Type B pancreatic cell (in vitro differentiated cells): ENCODE results near the gene CEACAM21. TPM values are rescaled to one million over a fixed set of nuclear protein-coding genes. Genes with fewer than 3 reads are reported as not detected.

ENCODE experiments used
- DNase-seq: peaks from one replicate; pipeline ENCODE4 v3.0.0; 2021; ENCODE audit warnings: mixed read lengths; ENCODE audit not compliant: unreplicated experiment; ENCODE audit errors: extremely low spot score
- H3K27ac Mint-ChIP-seq: 2 replicates; pipeline ENCODE4 v1.8.0; 2021; ENCODE audit warnings: mild to moderate bottlenecking, mixed read lengths
- H3K27me3 Mint-ChIP-seq: 2 replicates; pipeline ENCODE4 v1.8.0; 2021; ENCODE audit warnings: mixed read lengths
- H3K36me3 Mint-ChIP-seq: 2 replicates; pipeline ENCODE4 v1.8.0; 2021; ENCODE audit warnings: mixed read lengths
- H3K4me1 Mint-ChIP-seq: one replicate; pipeline ENCODE4 v1.8.0; 2021; ENCODE audit warnings: mixed read lengths; ENCODE audit not compliant: unreplicated experiment
- H3K4me3 Mint-ChIP-seq: 2 replicates; pipeline ENCODE4 v1.8.0; 2021; ENCODE audit warnings: mild to moderate bottlenecking, mixed read lengths
- H3K9me3 Mint-ChIP-seq: 2 replicates; pipeline ENCODE4 v1.8.0; 2021; ENCODE audit warnings: mixed read lengths
- CTCF ChIP-seq: fragments of 200-600 bp; sonication (generic); conservative IDR thresholded peaks from 2 replicates; pipeline ENCODE4 v1.5.0; 2021; ENCODE audit warnings: antibody characterized with exemption, mild to moderate bottlenecking
- total RNA-seq: library from RNA; stranded (reverse); gene quantifications from 2 replicates; pipeline ENCODE4 v1.2.1, GENCODE V29; 2021; ENCODE audit warnings: low replicate concordance

Gene CEACAM21
- total RNA-seq, 1 donor from 2014 or later: not detected

GRCh38 chr19:41584931-41585330 lies 9.0 kb downstream of the CEACAM21 start:
- no peak for DNase-seq
- peaks cover 4% of the 10 kb centered on the region for H3K27me3 Mint-ChIP-seq
- peaks cover 3% of the 10 kb centered on the region for H3K36me3 Mint-ChIP-seq
- H3K9me3 Mint-ChIP-seq: peaks cover 29% of the 10 kb centered on the region
- H3K4me1 Mint-ChIP-seq: no peaks in the 10 kb centered on the region
- H3K27ac Mint-ChIP-seq: no peak overlapping the region
- TF ChIP-seq CTCF: no peak
- no peak overlapping the region for H3K4me3 Mint-ChIP-seq

GRCh38 chr19:41586064-41586463 lies 10.1 kb downstream of the CEACAM21 start:
- peaks cover 4% of the 10 kb centered on the region for H3K27me3 Mint-ChIP-seq
- peaks cover 3% of the 10 kb centered on the region for H3K36me3 Mint-ChIP-seq
- peaks cover 23% of the 10 kb centered on the region for H3K9me3 Mint-ChIP-seq
- DNase-seq: no peak
- H3K4me1 Mint-ChIP-seq: no peaks in the 10 kb centered on the region
- H3K27ac Mint-ChIP-seq: no peak overlapping the region
- no peak overlapping the region for H3K4me3 Mint-ChIP-seq
- no peak for TF ChIP-seq CTCF

GRCh38 chr19:41587101-41587837 lies 11.3 kb downstream of the CEACAM21 start:
- peaks cover 3% of the 10 kb centered on the region for H3K36me3 Mint-ChIP-seq
- peaks cover 15% of the 10 kb centered on the region for H3K9me3 Mint-ChIP-seq
- no peak overlapping the region for H3K27ac Mint-ChIP-seq
- no peak for TF ChIP-seq CTCF
- peaks cover 4% of the 10 kb centered on the region for H3K27me3 Mint-ChIP-seq
- no peak for DNase-seq
- no peaks in the 10 kb centered on the region for H3K4me1 Mint-ChIP-seq
- no peak overlapping the region for H3K4me3 Mint-ChIP-seq

- no peak for TF ChIP-seq CTCF
- peaks cover 4% of the 10 kb centered on the region for H3K27me3 Mint-ChIP-seq
- no peak overlapping the region for H3K27ac Mint-ChIP-seq
- H3K36me3 Mint-ChIP-seq: peaks cover 3% of the 10 kb centered on the region
- H3K4me3 Mint-ChIP-seq: no peak overlapping the region
- no peak for DNase-seq
- peaks cover 14% of the 10 kb centered on the region for H3K9me3 Mint-ChIP-seq
- no peaks in the 10 kb centered on the region for H3K4me1 Mint-ChIP-seq
Observed at GRCh38 chr19:41587838-41588210, 11.9 kb downstream of the CEACAM21 start.

- peaks cover 3% of the 10 kb centered on the region for H3K36me3 Mint-ChIP-seq
- H3K27ac Mint-ChIP-seq: no peak overlapping the region
- no peak for TF ChIP-seq CTCF
- DNase-seq: no peak
- peaks cover 7% of the 10 kb centered on the region for H3K9me3 Mint-ChIP-seq
- no peak overlapping the region for H3K4me3 Mint-ChIP-seq
- H3K4me1 Mint-ChIP-seq: no peaks in the 10 kb centered on the region
- peaks cover 4% of the 10 kb centered on the region for H3K27me3 Mint-ChIP-seq
Observed at GRCh38 chr19:41588497-41589209, 12.7 kb downstream of the CEACAM21 start.
